NCI-H2171 (cell line): ENCODE measurements around the gene SCFD2.

ENCODE experiments used
- DNase-seq: peaks from one replicate; lab custom pipeline; 2025; lab: John Stamatoyannopoulos, UW

Gene SCFD2

GRCh38 chr4:52823702-52824092 lies 542.2 kb downstream of the SCFD2 start:
- DNase-seq = no peak
